H9 (cell line): ENCODE data around the gene SLC6A3. TPM values are rescaled to one million over a fixed set of nuclear protein-coding genes. Genes with fewer than 3 reads are reported as not detected.

ENCODE experiments used
- DNase-seq: peaks from one replicate; pipeline ENCODE4 v3.0.0-alpha.2; 2017
- H2AFZ ChIP-seq: one replicate; pipeline ENCODE4 v1.6.1; 2013; ENCODE audit warnings: mild to moderate bottlenecking, low read length, control low read depth, moderate library complexity
- H2AK5ac ChIP-seq: 2 replicates; pipeline ENCODE4 v1.6.1; 2013; ENCODE audit warnings: low read length, control low read depth, mixed read lengths; ENCODE audit not compliant: insufficient read length
- H2BK120ac ChIP-seq: one replicate; pipeline ENCODE4 v1.6.1; 2013; ENCODE audit warnings: low read depth, mild to moderate bottlenecking, low read length, control low read depth, inconsistent platforms; ENCODE audit not compliant: poor library complexity, severe bottlenecking
- H2BK12ac ChIP-seq: 2 replicates; pipeline ENCODE4 v1.6.1; 2013; ENCODE audit warnings: low read length, control low read depth, mixed read lengths, low read depth; ENCODE audit not compliant: insufficient read length
- H2BK15ac ChIP-seq: 2 replicates; pipeline ENCODE4 v1.6.1; 2013; ENCODE audit warnings: low read depth, low read length, control low read depth
- H2BK20ac ChIP-seq: one replicate; pipeline ENCODE4 v1.6.1; 2013; ENCODE audit warnings: low read depth, mild to moderate bottlenecking, low read length, control low read depth, inconsistent platforms; ENCODE audit not compliant: poor library complexity, severe bottlenecking
- H2BK5ac ChIP-seq: 2 replicates; pipeline ENCODE4 v1.6.1; 2013; ENCODE audit warnings: low read length, control low read depth, mixed read lengths; ENCODE audit not compliant: insufficient read length
- H3K14ac ChIP-seq: 2 replicates; pipeline ENCODE4 v1.6.1; 2013; ENCODE audit warnings: low read length, control low read depth; ENCODE audit not compliant: insufficient read depth
- H3K18ac ChIP-seq: 2 replicates; pipeline ENCODE4 v1.6.1; 2013; ENCODE audit warnings: low read depth, mild to moderate bottlenecking, mixed read lengths, low read length, control low read depth; ENCODE audit not compliant: insufficient read length
- H3K23ac ChIP-seq: 2 replicates; pipeline ENCODE4 v1.6.1; 2013; ENCODE audit warnings: low read length, control low read depth, mixed read lengths, low read depth; ENCODE audit not compliant: insufficient read length
- H3K23me2 ChIP-seq: 2 replicates; pipeline ENCODE4 v1.6.1; 2013; ENCODE audit warnings: low read depth, mild to moderate bottlenecking, mixed read lengths, low read length, control low read depth; ENCODE audit not compliant: insufficient read length, poor library complexity, severe bottlenecking
- H3K27ac ChIP-seq: 2 replicates; pipeline ENCODE4 v1.5.1; 2013; ENCODE audit warnings: low read length, control low read depth, mixed read lengths, low read depth; ENCODE audit not compliant: insufficient read length
- H3K27me3 ChIP-seq: 2 replicates; pipeline ENCODE4 v1.6.1; 2013; ENCODE audit warnings: low read length, control low read depth, inconsistent platforms; ENCODE audit not compliant: insufficient read depth
- H3K4ac ChIP-seq: 2 replicates; pipeline ENCODE4 v1.6.1; 2013; ENCODE audit warnings: low read depth, mild to moderate bottlenecking, control low read depth, inconsistent platforms, low read length, moderate library complexity
- H3K4me1 ChIP-seq: 2 replicates; pipeline ENCODE4 v1.6.1; 2013; ENCODE audit warnings: low read length, control low read depth, inconsistent platforms; ENCODE audit not compliant: insufficient read depth
- H3K4me2 ChIP-seq: 2 replicates; pipeline ENCODE4 v1.6.1; 2013; ENCODE audit warnings: low read length, control low read depth, mixed read lengths; ENCODE audit not compliant: insufficient read length, insufficient read depth
- H3K56ac ChIP-seq: 2 replicates; pipeline ENCODE4 v1.6.1; 2013; ENCODE audit warnings: low read depth, mild to moderate bottlenecking, mixed read lengths, low read length, control low read depth; ENCODE audit not compliant: insufficient read length
- H3K79me1 ChIP-seq: 2 replicates; pipeline ENCODE4 v1.6.1; 2013; ENCODE audit warnings: low read depth, mild to moderate bottlenecking, moderate library complexity, low read length, control low read depth, inconsistent platforms; ENCODE audit not compliant: insufficient read depth, poor library complexity, severe bottlenecking
- H3K79me2 ChIP-seq: 2 replicates; pipeline ENCODE4 v1.6.1; 2013; ENCODE audit warnings: low read length, control low read depth, inconsistent platforms; ENCODE audit not compliant: insufficient read depth
- H3K9ac ChIP-seq: 2 replicates; pipeline ENCODE4 v1.6.1; 2013; ENCODE audit warnings: low read length, control low read depth, mixed read lengths; ENCODE audit not compliant: insufficient read length; ENCODE audit errors: extremely low read depth
- H3K9me3 ChIP-seq: one replicate; pipeline ENCODE4 v1.6.1; 2013; ENCODE audit warnings: low read depth, low read length, inconsistent platforms; ENCODE audit not compliant: control insufficient read depth
- H3T11ph ChIP-seq: one replicate; pipeline ENCODE4 v1.6.1; 2013; ENCODE audit warnings: mild to moderate bottlenecking, low read length, control low read depth, inconsistent platforms
- H4K20me1 ChIP-seq: one replicate; pipeline ENCODE4 v1.6.1; 2013; ENCODE audit not compliant: control insufficient read depth, insufficient read length, insufficient read depth
- H4K5ac ChIP-seq: 2 replicates; pipeline ENCODE4 v1.6.1; 2013; ENCODE audit warnings: low read depth, mild to moderate bottlenecking, mixed read lengths, low read length, control low read depth; ENCODE audit not compliant: insufficient read length
- H4K8ac ChIP-seq: replicated peaks from 2 replicates; pipeline ENCODE4 v1.6.1; 2013; ENCODE audit warnings: low read length, control low read depth, mixed read lengths, low read depth; ENCODE audit not compliant: insufficient read length
- H4K91ac ChIP-seq: 2 replicates; pipeline ENCODE4 v1.6.1; 2013; ENCODE audit warnings: low read depth, mild to moderate bottlenecking, moderate library complexity, mixed read lengths, low read length, control low read depth; ENCODE audit not compliant: insufficient read length
- H3K27ac Mint-ChIP-seq, 3 experiments: 2 replicates in 2 of 3; 3 replicates in 1 of 3; pipeline ENCODE4 v1.8.0; 2020 to 2021; ENCODE audit warnings: mixed read lengths in 3 of 3, mild to moderate bottlenecking in 1 of 3, moderate library complexity in 1 of 3
- H3K27me3 Mint-ChIP-seq: 2 replicates; pipeline ENCODE4 v1.8.0; 2021; ENCODE audit warnings: low read depth, mild to moderate bottlenecking, moderate library complexity, mixed read lengths
- H3K36me3 Mint-ChIP-seq, 3 experiments: 2 replicates in 2 of 3; 3 replicates in 1 of 3; pipeline ENCODE4 v1.8.0; 2020 to 2021; ENCODE audit warnings: low read depth in 3 of 3, mixed read lengths in 3 of 3; ENCODE audit not compliant: insufficient read depth in 1 of 3
- H3K4me1 Mint-ChIP-seq, 2 experiments: 2 replicates each; pipeline ENCODE4 v1.8.0; 2020; ENCODE audit warnings: mixed read lengths in 2 of 2
- H3K4me3 Mint-ChIP-seq, 2 experiments: 2 replicates in 1 of 2; 3 replicates in 1 of 2; pipeline ENCODE4 v1.8.0; 2020 to 2021; ENCODE audit warnings: mild to moderate bottlenecking in 2 of 2, mixed read lengths in 2 of 2, moderate library complexity in 1 of 2
- H3K9me3 Mint-ChIP-seq, 2 experiments: 2 replicates in 1 of 2; 3 replicates in 1 of 2; pipeline ENCODE4 v1.8.0; 2020; ENCODE audit warnings: mild to moderate bottlenecking in 2 of 2, mixed read lengths in 2 of 2, moderate library complexity in 1 of 2
- WGBS: extraction: QIAGEN DNeasy Blood & Tissue Kit; methylation state at CpG from one replicate; pipeline ENCODE4 v1.1.7; 2013; ENCODE audit warnings: missing lambda C conversion rate, low lambda C conversion rate, mixed read lengths; ENCODE audit not compliant: insufficient read length; ENCODE audit errors: extremely low coverage; 5-methylcytosine and 5-hydroxymethylcytosine counted together
- total RNA-seq: library from RNA; stranded (reverse); gene quantifications from 2 replicates; pipeline ENCODE4 v1.2.1, GENCODE V29; 2021
- TF ChIP-seq, protein P1 (sequence below): fragments of 200-600 bp; sonication (generic); conservative IDR thresholded peaks from 3 replicates; pipeline ENCODE4 v1.8.0; 2021; ENCODE audit warnings: antibody characterized with exemption, mild to moderate bottlenecking

The SLC6A3 gene
- total RNA-seq, 1 experiment from 2014 or later = 0.61 TPM

GRCh38 chr5:1463326-1464095 is 18.3 kb upstream of the SLC6A3 start:
- no CpG with 5 or more reads among the region's 46 CpGs for WGBS
- Histone ChIP-seq H3K14ac (no peak overlapping the region), H3K56ac (no peak overlapping the region), H2BK5ac (no peak overlapping the region), H3K27me3 (no peaks in the 10 kb centered on the region), H2AK5ac (no peak overlapping the region), H4K91ac (no peak overlapping the region), H3K23me2 (no peaks in the 10 kb centered on the region), H4K5ac (no peak overlapping the region), H2BK12ac (no peak overlapping the region), H2BK20ac (no peak overlapping the region), H3K9ac (no peak overlapping the region), H2BK15ac (no peak overlapping the region), H3K79me2 (no peaks in the 10 kb centered on the region; the same call in 1 of the 2 replicates), H2AFZ (no peak overlapping the region), H3K4me1 (no peaks in the 10 kb centered on the region), H3K4ac (no peak overlapping the region), H3K79me1 (no peaks in the 10 kb centered on the region), H3T11ph (no peak overlapping the region), H4K20me1 (no peaks in the 10 kb centered on the region), H3K23ac (no peak overlapping the region), H4K8ac (no peak overlapping the region), H2BK120ac (no peak overlapping the region), H3K4me2 (no peak overlapping the region), H3K9me3 (peaks cover 10% of the 10 kb centered on the region), H3K18ac (no peak overlapping the region), H3K27ac (no peak overlapping the region)
- H3K9me3 Mint-ChIP-seq = peaks cover 7 to 30% of the 10 kb centered on the region in 2 experiments
- H3K27me3 Mint-ChIP-seq = no peaks in the 10 kb centered on the region; the same call in 1 of the 2 replicates
- H3K4me1 Mint-ChIP-seq = peaks cover 0 to 5% of the 10 kb centered on the region in 2 experiments; a peak in 1 of 4 replicates
- TF ChIP-seq, protein P1, sequence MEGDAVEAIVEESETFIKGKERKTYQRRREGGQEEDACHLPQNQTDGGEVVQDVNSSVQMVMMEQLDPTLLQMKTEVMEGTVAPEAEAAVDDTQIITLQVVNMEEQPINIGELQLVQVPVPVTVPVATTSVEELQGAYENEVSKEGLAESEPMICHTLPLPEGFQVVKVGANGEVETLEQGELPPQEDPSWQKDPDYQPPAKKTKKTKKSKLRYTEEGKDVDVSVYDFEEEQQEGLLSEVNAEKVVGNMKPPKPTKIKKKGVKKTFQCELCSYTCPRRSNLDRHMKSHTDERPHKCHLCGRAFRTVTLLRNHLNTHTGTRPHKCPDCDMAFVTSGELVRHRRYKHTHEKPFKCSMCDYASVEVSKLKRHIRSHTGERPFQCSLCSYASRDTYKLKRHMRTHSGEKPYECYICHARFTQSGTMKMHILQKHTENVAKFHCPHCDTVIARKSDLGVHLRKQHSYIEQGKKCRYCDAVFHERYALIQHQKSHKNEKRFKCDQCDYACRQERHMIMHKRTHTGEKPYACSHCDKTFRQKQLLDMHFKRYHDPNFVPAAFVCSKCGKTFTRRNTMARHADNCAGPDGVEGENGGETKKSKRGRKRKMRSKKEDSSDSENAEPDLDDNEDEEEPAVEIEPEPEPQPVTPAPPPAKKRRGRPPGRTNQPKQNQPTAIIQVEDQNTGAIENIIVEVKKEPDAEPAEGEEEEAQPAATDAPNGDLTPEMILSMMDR = no peak
- no peak overlapping the region for H3K27ac Mint-ChIP-seq
- no peak for DNase-seq
- H3K36me3 Mint-ChIP-seq = peaks cover 75 to 91% (median 88%) of the 10 kb centered on the region in 3 experiments
- H3K4me3 Mint-ChIP-seq = no peak overlapping the region
